ENCODE data around the gene CUL7.
"Not testable (repeated sequence)": the region's sequence is repeated elsewhere in the genome, so short reads cannot be mapped to it uniquely, and the experiment has no call there.

The CUL7 gene

GRCh38 chr6:43043310-43043709, 10.3 kb downstream of the CUL7 start:
- no peak for DNase-seq

GRCh38 chr6:43041475-43041874, 12.2 kb downstream of the CUL7 start:
- DNase-seq: not testable (repeated sequence)

GRCh38 chr6:43040542-43041257, 13.0 kb downstream of the CUL7 start:
- no peak for DNase-seq

GRCh38 chr6:43038727-43039126, 14.9 kb downstream of the CUL7 start:
- no peak for DNase-seq

GRCh38 chr6:43037706-43038105, 15.9 kb downstream of the CUL7 start:
- DNase-seq: no peak

- DNase-seq: no peak
Measured at GRCh38 chr6:43037197-43037596, 16.5 kb downstream of the CUL7 start.

GRCh38 chr6:43036712-43037111, 16.9 kb downstream of the CUL7 start:
- no peak for DNase-seq

- DNase-seq: no peak
Measured at GRCh38 chr6:43035495-43036194, 18.0 kb downstream of the CUL7 start.

GRCh38 chr6:43034190-43034525, 19.5 kb downstream of the CUL7 start:
- no peak for DNase-seq

GRCh38 chr6:43033496-43034189, 20.0 kb downstream of the CUL7 start:
- no peak for DNase-seq

GRCh38 chr6:43032326-43032725, 21.3 kb downstream of the CUL7 start:
- no peak for DNase-seq

GRCh38 chr6:43029120-43029519, 24.5 kb downstream of the CUL7 start:
- no peak for DNase-seq

GRCh38 chr6:43026365-43026764, 27.3 kb downstream of the CUL7 start:
- DNase-seq: no peak

GRCh38 chr6:43024436-43024835, 29.2 kb downstream of the CUL7 start:
- DNase-seq: no peak

- DNase-seq: no peak
Measured at GRCh38 chr6:43021270-43022047, 32.2 kb downstream of the CUL7 start, which contains the start of gene RRP36. TSS of gene RRP36 (plus strand) at chr6:43021623. CDS start at chr6:43021655, 32 bp downstream.

GRCh38 chr6:43020847-43021246, 32.8 kb downstream of the CUL7 start:
- DNase-seq: no peak

GRCh38 chr6:43020052-43020705, 33.5 kb downstream of the CUL7 start:
- no peak for DNase-seq

- DNase-seq: no peak
Measured at GRCh38 chr6:43019152-43019551, 34.5 kb downstream of the CUL7 start.

GRCh38 chr6:43016943-43017334, 36.7 kb downstream of the CUL7 start:
- no peak for DNase-seq

- no peak for DNase-seq
Measured at GRCh38 chr6:43016176-43016942, 37.3 kb downstream of the CUL7 start.

GRCh38 chr6:43014434-43014909, 39.2 kb downstream of the CUL7 start:
- DNase-seq: no peak
